Large intestine (tissue), 3 donors: ENCODE measurements around the gene DAGLB. TPM values are rescaled to one million over a fixed set of nuclear protein-coding genes. Genes with fewer than 3 reads are reported as not detected.
"Not testable (repeated sequence)": the region's sequence is repeated elsewhere in the genome, so short reads cannot be mapped to it uniquely, and the experiment has no call there.

ENCODE experiments used
- DNase-seq, 2 donors: peaks; one replicate each; pipeline versions ENCODE4 v3.0.0 to v3.0.0-alpha.2; 2013
- H3K27ac ChIP-seq: one replicate; pipeline ENCODE4 v1.5.1; 2013; ENCODE audit warnings: low read length
- H3K27me3 ChIP-seq: 2 replicates; pipeline ENCODE4 v1.6.1; 2013; ENCODE audit warnings: low read length; ENCODE audit not compliant: control insufficient read depth, insufficient read depth
- H3K36me3 ChIP-seq: 2 replicates; pipeline ENCODE4 v1.6.1; 2013; ENCODE audit warnings: low read length; ENCODE audit not compliant: control insufficient read depth, insufficient read depth
- H3K4me1 ChIP-seq: one replicate; pipeline ENCODE4 v1.6.1; 2013; ENCODE audit warnings: low read length; ENCODE audit not compliant: control insufficient read depth, insufficient read depth
- H3K4me3 ChIP-seq: one replicate; pipeline ENCODE4 v1.5.1; 2013; ENCODE audit warnings: low read length
- H3K9me3 ChIP-seq: one replicate; pipeline ENCODE4 v1.6.1; 2013; ENCODE audit warnings: mild to moderate bottlenecking, low read depth, low read length, moderate library complexity; ENCODE audit not compliant: control insufficient read depth
- WGBS: methylation state at CpG from one replicate; pipeline ENCODE4 v1.1.5; 2013; ENCODE audit warnings: low lambda C conversion rate; ENCODE audit not compliant: insufficient coverage; 5-methylcytosine and 5-hydroxymethylcytosine counted together
- polyA plus RNA-seq: library from polyadenylated mRNA; unstranded; fragments of 120-200 nt; gene quantifications from one replicate; pipeline ENCODE4 v1.2.1, GENCODE V29; 2013

Gene DAGLB
- polyA plus RNA-seq, 1 donor, result 15.3 TPM

DNA sequence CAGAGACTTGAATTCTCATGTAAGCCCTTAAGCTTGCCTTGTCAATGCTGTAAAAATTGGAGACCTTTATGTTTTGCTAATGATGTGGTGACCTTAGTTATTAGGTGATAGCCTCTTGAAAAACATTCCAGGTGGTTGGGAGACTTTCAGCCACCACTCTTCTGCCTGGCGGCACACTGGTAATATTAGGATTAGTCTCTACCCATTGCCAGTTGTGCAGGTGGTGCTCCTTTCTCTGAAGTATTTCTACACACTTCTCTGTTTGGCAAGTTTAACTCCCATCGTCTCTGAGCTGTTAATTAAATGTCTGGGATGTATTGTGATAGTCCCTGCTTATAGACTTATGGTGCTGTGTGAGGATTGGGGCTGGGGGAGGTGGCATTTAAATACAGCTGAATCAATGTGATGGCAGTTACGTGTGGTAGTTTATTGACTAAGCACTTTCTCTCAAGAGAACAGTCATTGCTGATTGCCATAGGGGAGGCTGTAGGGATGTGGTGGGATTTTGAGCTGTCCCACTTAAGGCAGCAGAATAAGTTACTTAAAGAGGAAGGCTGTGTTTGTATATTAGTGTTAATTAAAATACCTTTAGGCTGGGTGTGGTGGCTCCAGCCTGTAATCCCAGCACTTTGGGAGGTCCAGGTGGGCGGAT, 61.7 kb downstream of the DAGLB start:
- H3K27ac ChIP-seq, result peak overlapping the region; percentile 50
- no peak overlapping the region for H3K4me3 ChIP-seq
- no peak for DNase-seq
- WGBS, result no CpG with 5 or more reads among the region's 4 CpGs
- peaks cover 24% of the 10 kb centered on the region for H3K4me1 ChIP-seq
- no peaks in the 10 kb centered on the region for H3K9me3 ChIP-seq
- H3K36me3 ChIP-seq, result peaks cover 15% of the 10 kb centered on the region
- no peaks in the 10 kb centered on the region for H3K27me3 ChIP-seq

DNA sequence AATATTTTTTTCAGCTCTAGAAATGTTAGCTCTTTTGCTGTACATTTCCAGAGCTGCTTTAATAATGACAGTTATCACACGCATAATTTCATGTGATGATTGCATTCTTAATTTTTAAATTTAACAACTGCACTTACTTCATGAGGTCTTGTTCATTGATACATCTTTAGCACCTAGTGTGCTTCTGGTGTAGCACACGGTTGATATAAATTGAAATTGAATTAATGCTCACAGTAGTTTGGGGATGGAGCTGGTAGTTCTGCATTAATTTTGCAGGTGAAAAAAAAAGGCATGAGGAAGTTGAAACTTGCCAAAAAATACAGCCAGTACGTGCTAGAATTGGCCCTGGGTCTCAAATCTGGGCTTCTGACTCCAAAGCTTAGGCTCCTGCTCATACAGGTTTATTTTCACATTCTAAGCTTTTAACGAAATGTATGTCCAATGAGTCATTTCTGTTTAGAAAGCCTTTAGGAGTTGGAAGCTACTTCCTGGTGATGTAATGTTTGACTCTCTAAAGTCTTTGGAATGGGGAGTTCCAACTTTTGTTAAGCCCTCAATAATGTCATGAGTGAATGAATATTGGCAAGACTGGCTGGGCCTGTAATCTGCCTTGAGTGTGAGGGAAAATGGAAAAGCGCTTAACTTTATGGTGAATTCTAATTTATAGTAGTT, 62.5 kb downstream of the DAGLB start:
- no peak overlapping the region for H3K4me3 ChIP-seq
- no peaks in the 10 kb centered on the region for H3K27me3 ChIP-seq
- peak overlapping the region; percentile 50 for H3K27ac ChIP-seq
- H3K4me1 ChIP-seq, result peaks cover 24% of the 10 kb centered on the region
- H3K36me3 ChIP-seq, result peaks cover 15% of the 10 kb centered on the region
- WGBS, result 92% methylated on average over 2 of the region's 5 CpGs
- H3K9me3 ChIP-seq, result no peaks in the 10 kb centered on the region
- DNase-seq, result peak; percentile 57 to 74

GRCh38 chr7:6384327-6384726, 63.4 kb downstream of the DAGLB start:
- Histone ChIP-seq H3K27me3 (no peaks in the 10 kb centered on the region), H3K4me1 (peaks cover 24% of the 10 kb centered on the region), H3K36me3 (peaks cover 19% of the 10 kb centered on the region), H3K9me3 (no peaks in the 10 kb centered on the region), H3K27ac (no peak overlapping the region), H3K4me3 (no peak overlapping the region)
- WGBS, result no CpG with 5 or more reads among the region's 4 CpGs
- no peak for DNase-seq

- Histone ChIP-seq H3K9me3 (no peaks in the 10 kb centered on the region), H3K36me3 (peaks cover 9% of the 10 kb centered on the region), H3K4me1 (peaks cover 23% of the 10 kb centered on the region), H3K27me3 (no peaks in the 10 kb centered on the region), H3K4me3 (no peak overlapping the region), H3K27ac (no peak overlapping the region)
- no peak for DNase-seq
- 100% methylated on average over 1 of the region's 5 CpGs for WGBS
Measured at GRCh38 chr7:6382817-6383216, 64.9 kb downstream of the DAGLB start.

- H3K4me3 ChIP-seq, H3K27ac ChIP-seq, DNase-seq, H3K27me3 ChIP-seq, H3K9me3 ChIP-seq, H3K36me3 ChIP-seq: not testable (repeated sequence)
- peaks cover 29% of the 10 kb centered on the region for H3K4me1 ChIP-seq
- 100% methylated on average over 2 of the region's 11 CpGs for WGBS
Measured at GRCh38 chr7:6381846-6382245, 65.9 kb downstream of the DAGLB start.

DNA sequence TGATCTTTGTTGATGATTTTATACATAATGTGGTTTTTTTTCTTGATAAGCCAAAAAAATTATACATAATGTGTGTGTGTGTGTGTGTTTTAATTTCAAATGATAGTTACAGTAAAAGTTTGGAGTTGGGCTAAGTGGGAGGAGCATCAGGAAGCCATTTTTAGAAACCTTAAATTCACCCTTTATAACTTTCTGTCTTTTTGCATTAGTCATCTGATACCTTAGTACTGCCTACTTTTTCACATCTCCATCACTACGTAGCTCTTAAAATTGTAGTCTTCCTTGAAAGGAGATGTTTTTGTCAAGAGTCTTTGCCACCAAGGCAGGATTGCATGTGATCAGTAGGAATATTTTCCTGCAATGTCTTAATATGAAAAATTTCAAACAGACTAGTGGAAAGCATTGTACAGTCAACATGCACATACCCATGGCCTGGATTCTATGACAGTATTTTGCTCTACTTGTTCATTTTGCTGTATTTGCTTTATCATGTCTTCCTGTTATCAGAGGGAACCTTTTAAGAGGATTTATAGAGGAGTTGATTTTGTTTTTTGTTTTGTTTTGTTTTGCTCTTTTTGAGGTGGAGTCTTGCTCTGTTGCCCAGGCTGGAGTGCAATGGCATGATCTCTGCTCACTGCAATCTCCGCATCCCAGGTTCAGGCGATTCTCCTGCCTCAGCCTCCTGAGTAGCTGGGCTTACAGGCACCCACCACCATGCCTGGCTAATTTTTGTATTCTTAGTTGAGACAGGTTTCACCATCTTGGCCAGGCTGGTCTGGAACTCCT, 67.3 kb downstream of the DAGLB start:
- Histone ChIP-seq H3K27ac (no peak overlapping the region), H3K4me3 (no peak overlapping the region), H3K9me3 (no peaks in the 10 kb centered on the region), H3K36me3 (peaks cover 7% of the 10 kb centered on the region), H3K4me1 (peaks cover 21% of the 10 kb centered on the region), H3K27me3 (no peaks in the 10 kb centered on the region)
- WGBS, result 67% methylated on average over 1 of the region's 3 CpGs
- no peak for DNase-seq

GRCh38 chr7:6379886-6380285, 67.9 kb downstream of the DAGLB start:
- Histone ChIP-seq H3K4me1 (peaks cover 17% of the 10 kb centered on the region), H3K27me3 (no peaks in the 10 kb centered on the region), H3K9me3 (no peaks in the 10 kb centered on the region), H3K4me3 (no peak overlapping the region), H3K27ac (no peak overlapping the region), H3K36me3 (peaks cover 7% of the 10 kb centered on the region)
- no peak for DNase-seq
- WGBS, result 93% methylated on average over 3 of the region's 7 CpGs

DNA sequence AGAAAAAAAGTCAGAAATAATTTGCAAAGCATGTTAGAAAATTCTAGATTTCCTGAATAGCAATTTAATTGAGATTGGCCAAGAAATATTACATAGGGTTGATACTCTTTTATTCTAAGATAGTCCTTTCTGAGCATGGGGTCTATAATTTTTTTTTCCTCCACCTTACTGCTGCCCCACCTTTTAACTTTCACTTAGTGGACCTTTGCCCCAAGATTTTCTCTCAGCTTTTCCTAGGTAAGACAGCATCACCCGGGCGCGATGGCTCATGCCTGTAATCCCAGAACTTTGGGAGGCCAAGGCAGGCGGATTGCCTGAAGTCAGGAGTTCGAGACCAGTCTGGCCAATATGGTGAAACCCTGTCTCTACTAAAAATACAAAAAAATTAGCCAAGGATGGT, 69.2 kb downstream of the DAGLB start:
- not testable (repeated sequence) for H3K4me1 ChIP-seq, H3K36me3 ChIP-seq, H3K9me3 ChIP-seq, H3K27me3 ChIP-seq, H3K4me3 ChIP-seq, H3K27ac ChIP-seq
- WGBS, result no CpG with 5 or more reads among the region's 5 CpGs
- DNase-seq, result peak in 1 of 2 donors; percentile 74

GRCh38 chr7:6376820-6377219, 70.9 kb downstream of the DAGLB start:
- H3K4me3 ChIP-seq, result no peak overlapping the region
- peak in 1 of 2 donors; percentile 52 for DNase-seq

GRCh38 chr7:6375348-6376101, 72.2 kb downstream of the DAGLB start:
- H3K27me3 ChIP-seq, result no peaks in the 10 kb centered on the region
- no peaks in the 10 kb centered on the region for H3K9me3 ChIP-seq
- WGBS, result no CpG with 5 or more reads among the region's 23 CpGs
- H3K36me3 ChIP-seq, result peaks cover 7% of the 10 kb centered on the region
- peak overlapping the region; percentile 91 for H3K27ac ChIP-seq
- peak overlapping the region; percentile 72 for H3K4me3 ChIP-seq
- DNase-seq, result peak in 1 of 2 donors; percentile 59
- H3K4me1 ChIP-seq, result peaks cover 8% of the 10 kb centered on the region

More at GRCh38 chr7:6376820-6377219, 70.9 kb downstream of the DAGLB start:
- H3K27me3 ChIP-seq, result no peaks in the 10 kb centered on the region
- 31% methylated on average over 3 of the region's 7 CpGs for WGBS
- H3K9me3 ChIP-seq, result no peaks in the 10 kb centered on the region
- no peak overlapping the region for H3K27ac ChIP-seq
- H3K36me3 ChIP-seq, result peaks cover 7% of the 10 kb centered on the region
- H3K4me1 ChIP-seq, result peaks cover 8% of the 10 kb centered on the region
